WTC11 (cell line): ENCODE measurements around the gene LAMTOR4.

ENCODE experiments used
- ATF2 ChIP-seq: sonication (generic); formaldehyde crosslinking; IDR thresholded peaks from 2 replicates; pipeline ENCODE4 v1.8.1; 2022; ENCODE audit warnings: low read depth, missing genetic modification reagents, borderline replicate concordance
- CTCF ChIP-seq: fragments of 200-600 bp; IDR thresholded peaks from 2 replicates; pipeline ENCODE4 v1.8.0; 2022; ENCODE audit warnings: antibody characterized with exemption
- FOXP4 ChIP-seq: sonication (generic); formaldehyde crosslinking; IDR thresholded peaks from 2 replicates; pipeline ENCODE4 v1.8.0; 2022; ENCODE audit warnings: mild to moderate bottlenecking, missing genetic modification reagents
- STAT6 ChIP-seq: sonication (generic); formaldehyde crosslinking; conservative IDR thresholded peaks from 2 replicates; pipeline ENCODE4 v1.8.1; 2023; ENCODE audit warnings: mild to moderate bottlenecking, low read depth, missing genetic modification reagents, moderate library complexity

- no peak for TF ChIP-seq CTCF
- TF ChIP-seq STAT6 (CRISPR knock-in tag): no peak
- TF ChIP-seq ATF2 (CRISPR knock-in tag): no peak
- no peak for TF ChIP-seq FOXP4
Observed at GRCh38 chr7:100171840-100172239, 23.1 kb downstream of the LAMTOR4 start.
